ENCODE results near the gene C5AR1. TPM values are rescaled to one million over a fixed set of nuclear protein-coding genes. Genes with fewer than 3 reads are reported as not detected.

C5AR1 gene
- total RNA-seq, 1 donor from 2014 or later = 3.7 TPM

- H3K27me3 Mint-ChIP-seq (ENCODE audit: low read depth) = no peaks in the 10 kb centered on the region
- no peak overlapping the region for H3K27ac Mint-ChIP-seq (ENCODE audit: unreplicated experiment)
- no peak overlapping the region for H3K4me3 Mint-ChIP-seq (ENCODE audit: unreplicated experiment)
- H3K9me3 Mint-ChIP-seq (ENCODE audit: low read depth) = no peaks in the 10 kb centered on the region
- H3K4me1 Mint-ChIP-seq (ENCODE audit: low read depth) = peaks cover 11% of the 10 kb centered on the region
- peaks cover 18% of the 10 kb centered on the region for H3K36me3 Mint-ChIP-seq (ENCODE audit: low read depth)
- TF ChIP-seq, protein P1, sequence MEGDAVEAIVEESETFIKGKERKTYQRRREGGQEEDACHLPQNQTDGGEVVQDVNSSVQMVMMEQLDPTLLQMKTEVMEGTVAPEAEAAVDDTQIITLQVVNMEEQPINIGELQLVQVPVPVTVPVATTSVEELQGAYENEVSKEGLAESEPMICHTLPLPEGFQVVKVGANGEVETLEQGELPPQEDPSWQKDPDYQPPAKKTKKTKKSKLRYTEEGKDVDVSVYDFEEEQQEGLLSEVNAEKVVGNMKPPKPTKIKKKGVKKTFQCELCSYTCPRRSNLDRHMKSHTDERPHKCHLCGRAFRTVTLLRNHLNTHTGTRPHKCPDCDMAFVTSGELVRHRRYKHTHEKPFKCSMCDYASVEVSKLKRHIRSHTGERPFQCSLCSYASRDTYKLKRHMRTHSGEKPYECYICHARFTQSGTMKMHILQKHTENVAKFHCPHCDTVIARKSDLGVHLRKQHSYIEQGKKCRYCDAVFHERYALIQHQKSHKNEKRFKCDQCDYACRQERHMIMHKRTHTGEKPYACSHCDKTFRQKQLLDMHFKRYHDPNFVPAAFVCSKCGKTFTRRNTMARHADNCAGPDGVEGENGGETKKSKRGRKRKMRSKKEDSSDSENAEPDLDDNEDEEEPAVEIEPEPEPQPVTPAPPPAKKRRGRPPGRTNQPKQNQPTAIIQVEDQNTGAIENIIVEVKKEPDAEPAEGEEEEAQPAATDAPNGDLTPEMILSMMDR (IDR thresholded peaks at IDR 0.05) = no peak
- no peak for DNase-seq (ENCODE audit: low spot score)
Measured at GRCh38 chr19:47371261-47371660, 61.6 kb downstream of the C5AR1 start.

Other genes starting within 250 kb of the C5AR1 start
- gene ZC3H4, start 196.1 kb upstream of the C5AR1 start, total RNA-seq = 43.5 to 54.2 TPM (median 46.2 TPM) in 3 replicates
- gene SAE1, start 179.0 kb upstream of the C5AR1 start, total RNA-seq = 91.2 to 107 TPM (median 95.7 TPM) in 3 replicates
- gene BBC3, start 78.7 kb upstream of the C5AR1 start, total RNA-seq = 12.6 to 16.1 TPM (median 15.2 TPM) in 3 replicates
- gene CCDC9, start 53.3 kb upstream of the C5AR1 start, total RNA-seq = 41.3 to 62.4 TPM (median 59.4 TPM) in 3 replicates
- gene INAFM1, start 35.0 kb upstream of the C5AR1 start, total RNA-seq = 25.6 to 31.1 TPM (median 28.8 TPM) in 3 replicates
- 0.07 to 0.34 TPM in 2 of 3 replicates, not detected in the other for gene C5AR2, start 22.3 kb downstream of the C5AR1 start, total RNA-seq
- 13.5 to 15.6 TPM (median 15.2 TPM) in 3 replicates for gene DHX34, start 39.5 kb downstream of the C5AR1 start, total RNA-seq
- gene MEIS3, start 109.7 kb downstream of the C5AR1 start, total RNA-seq = 79.5 to 83.4 TPM (median 82.2 TPM) in 3 replicates
- 0.27 to 0.42 TPM (median 0.31 TPM) in 3 replicates for gene SLC8A2, start 162.0 kb downstream of the C5AR1 start, total RNA-seq
- gene KPTN, start 174.4 kb downstream of the C5AR1 start, total RNA-seq = 9.1 to 12.0 TPM (median 9.7 TPM) in 3 replicates
- gene NAPA, start 205.2 kb downstream of the C5AR1 start, total RNA-seq = 88.8 to 91.2 TPM (median 90.7 TPM) in 3 replicates